VCaP (cell line): ENCODE results near the gene ASCC2.

Source experiments
- H3K27ac ChIP-seq: fragments of 450-650 bp; 2 replicates; pipeline ENCODE4 v1.5.1; 2017
- TF ChIP-seq, protein P1 (sequence below): fragments of 450-650 bp; conservative IDR thresholded peaks from 2 replicates; pipeline ENCODE4 v1.5.1; 2017; ENCODE audit warnings: mild to moderate bottlenecking, moderate library complexity

ASCC2 gene

DNA sequence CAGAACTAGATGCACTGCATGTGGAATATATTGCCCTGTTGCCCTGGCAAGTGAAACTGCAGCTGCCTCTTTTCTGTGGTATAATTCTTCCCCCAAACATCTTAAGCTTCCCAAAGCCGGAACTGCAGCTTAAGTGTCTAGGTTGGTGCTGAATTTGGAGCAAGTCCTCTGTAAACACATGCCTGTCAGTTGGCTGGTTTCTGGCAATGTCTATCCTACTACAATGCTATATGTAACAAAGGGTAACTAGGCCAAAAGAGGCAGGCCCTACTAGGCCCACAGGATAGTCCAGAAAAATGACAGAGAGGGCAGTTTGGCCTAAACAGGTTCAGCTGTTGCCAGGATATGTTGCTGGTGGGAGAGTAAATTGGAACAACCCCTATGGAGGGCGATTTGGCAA is 27.9 kb downstream of the ASCC2 start:
- TF ChIP-seq, protein P1, sequence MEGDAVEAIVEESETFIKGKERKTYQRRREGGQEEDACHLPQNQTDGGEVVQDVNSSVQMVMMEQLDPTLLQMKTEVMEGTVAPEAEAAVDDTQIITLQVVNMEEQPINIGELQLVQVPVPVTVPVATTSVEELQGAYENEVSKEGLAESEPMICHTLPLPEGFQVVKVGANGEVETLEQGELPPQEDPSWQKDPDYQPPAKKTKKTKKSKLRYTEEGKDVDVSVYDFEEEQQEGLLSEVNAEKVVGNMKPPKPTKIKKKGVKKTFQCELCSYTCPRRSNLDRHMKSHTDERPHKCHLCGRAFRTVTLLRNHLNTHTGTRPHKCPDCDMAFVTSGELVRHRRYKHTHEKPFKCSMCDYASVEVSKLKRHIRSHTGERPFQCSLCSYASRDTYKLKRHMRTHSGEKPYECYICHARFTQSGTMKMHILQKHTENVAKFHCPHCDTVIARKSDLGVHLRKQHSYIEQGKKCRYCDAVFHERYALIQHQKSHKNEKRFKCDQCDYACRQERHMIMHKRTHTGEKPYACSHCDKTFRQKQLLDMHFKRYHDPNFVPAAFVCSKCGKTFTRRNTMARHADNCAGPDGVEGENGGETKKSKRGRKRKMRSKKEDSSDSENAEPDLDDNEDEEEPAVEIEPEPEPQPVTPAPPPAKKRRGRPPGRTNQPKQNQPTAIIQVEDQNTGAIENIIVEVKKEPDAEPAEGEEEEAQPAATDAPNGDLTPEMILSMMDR: no peak
- no peak overlapping the region for H3K27ac ChIP-seq

DNA sequence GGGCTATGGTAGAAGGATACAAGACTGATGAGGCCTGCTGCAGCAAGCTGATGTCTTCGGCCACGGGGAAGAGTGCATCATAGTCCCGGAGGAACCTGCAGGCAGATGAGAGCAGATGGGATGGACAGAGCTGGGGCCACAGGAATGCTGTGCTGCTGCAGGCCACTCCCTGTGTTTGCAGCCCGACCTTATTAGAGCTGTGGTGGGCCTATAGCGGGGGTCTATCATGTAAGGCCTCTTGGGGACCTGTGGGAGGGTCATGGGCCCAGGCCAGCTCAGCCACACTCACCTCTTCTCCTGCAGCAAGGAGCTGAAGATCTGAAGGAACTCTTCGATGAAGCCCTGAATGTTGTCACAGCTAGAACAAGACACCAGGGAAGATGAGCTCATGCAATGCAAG is 31.9 kb downstream of the ASCC2 start:
- TF ChIP-seq, protein P1: no peak

DNA sequence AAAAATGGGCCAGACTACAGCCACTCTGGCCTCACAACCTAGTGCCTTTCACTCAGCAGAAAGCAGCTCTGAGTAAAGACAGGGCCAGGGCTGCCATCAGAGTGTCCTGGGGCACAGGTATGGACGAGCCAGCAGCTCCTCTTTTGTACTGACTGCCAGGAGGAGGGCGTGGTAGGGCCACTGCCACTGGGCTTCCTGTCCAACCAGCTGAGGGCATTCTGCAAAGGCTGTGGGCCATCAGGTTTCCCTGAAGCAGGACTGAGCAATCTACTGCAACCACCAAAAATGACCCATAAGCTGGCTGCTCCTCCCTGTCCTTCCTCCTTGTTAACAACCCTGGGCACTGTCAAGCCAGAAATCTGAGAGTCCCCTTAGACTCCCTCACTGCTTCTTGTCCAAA is 33.1 kb downstream of the ASCC2 start:
- TF ChIP-seq, protein P1: no peak
- H3K27ac ChIP-seq: no peak overlapping the region

More for the DNA sequence above, 31.9 kb downstream of the ASCC2 start:
- no peak overlapping the region for H3K27ac ChIP-seq

DNA sequence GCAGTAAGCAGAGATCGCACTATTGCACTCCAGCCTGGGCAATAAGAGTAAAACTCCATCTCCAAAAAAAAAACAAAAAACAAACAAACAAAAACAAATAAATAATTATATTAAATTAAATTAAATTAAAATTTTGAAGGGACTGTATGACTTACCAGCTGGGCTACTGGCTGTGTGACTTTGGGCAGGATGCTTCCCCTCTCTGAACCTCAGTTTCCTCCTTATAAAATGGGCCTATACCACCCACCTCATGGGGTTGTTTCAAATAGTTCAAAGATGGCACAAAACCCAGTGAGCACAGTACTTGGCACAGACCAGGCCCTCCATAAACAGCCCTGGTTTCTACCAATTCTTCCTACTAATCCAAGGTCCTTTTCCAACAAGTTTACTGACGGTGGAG is 34.9 kb downstream of the ASCC2 start:
- no peak overlapping the region for H3K27ac ChIP-seq
- TF ChIP-seq, protein P1: no peak

DNA sequence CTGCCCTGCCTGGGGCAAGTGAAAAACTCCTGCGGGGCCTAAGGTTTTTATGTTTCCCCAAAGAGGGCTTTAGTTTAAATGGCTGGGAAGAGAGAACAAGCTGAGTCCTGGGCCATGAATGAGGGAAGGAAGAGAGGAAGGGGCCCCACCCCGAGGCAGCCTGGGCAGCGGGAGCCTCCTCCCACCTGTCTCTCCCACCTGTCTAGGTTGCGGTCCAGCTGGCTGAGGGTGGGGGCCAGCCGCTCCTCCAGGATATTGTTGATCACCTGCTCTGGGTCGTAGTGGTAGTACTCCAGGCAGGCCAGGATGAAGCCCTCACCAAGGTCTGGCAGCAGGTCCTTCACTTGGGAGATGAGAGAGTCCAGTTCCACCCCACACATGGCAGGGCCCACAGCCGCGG is 36.3 kb downstream of the ASCC2 start:
- peak overlapping the region; percentile 91 for H3K27ac ChIP-seq
- TF ChIP-seq, protein P1: no peak

DNA sequence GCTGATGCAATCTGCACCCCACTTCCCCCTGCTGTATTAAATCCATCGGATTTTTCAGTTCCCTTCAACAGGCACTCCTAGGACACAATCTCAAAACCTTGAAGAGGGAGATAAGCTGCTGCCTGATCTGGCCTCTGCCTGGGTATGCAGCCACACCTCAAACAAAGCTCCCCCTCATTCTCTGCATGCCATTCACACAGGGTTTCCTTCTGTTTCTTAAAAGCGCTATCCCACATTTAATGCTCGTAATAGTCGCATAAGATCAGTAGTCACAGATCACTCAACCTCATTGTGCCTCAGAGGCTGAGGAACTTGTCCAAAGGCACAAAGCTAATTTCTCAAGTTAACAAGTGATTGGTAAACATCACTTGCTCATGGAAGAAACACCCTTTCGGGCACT is 36.9 kb downstream of the ASCC2 start:
- H3K27ac ChIP-seq: peak overlapping the region; percentile 91
- TF ChIP-seq, protein P1: no peak

DNA sequence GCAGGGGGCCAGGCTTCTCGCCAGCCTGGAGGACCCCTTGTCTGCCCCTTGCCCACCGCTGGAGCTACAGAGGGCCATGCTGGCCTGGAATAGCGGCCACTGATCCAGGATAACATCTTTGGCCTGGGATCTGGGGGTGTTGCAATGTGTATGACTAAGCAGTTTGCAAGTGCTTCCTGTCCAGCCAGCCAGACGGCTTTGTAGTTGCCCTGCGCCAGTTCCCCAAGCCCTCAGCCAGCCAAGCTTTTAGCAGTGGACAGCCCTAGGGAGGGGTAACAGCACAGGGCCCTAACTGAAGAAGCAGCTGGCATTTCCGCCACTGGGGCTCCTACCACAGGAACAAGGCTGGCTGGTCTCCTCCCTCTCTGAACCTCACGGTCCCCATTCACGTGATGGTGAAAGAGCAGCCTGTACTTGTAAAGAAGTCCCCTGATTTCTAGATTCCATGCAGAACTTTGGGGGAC is 38.8 kb downstream of the ASCC2 start:
- TF ChIP-seq, protein P1: no peak
- H3K27ac ChIP-seq: peak overlapping the region; percentile 91
